C4-2B (cell line): Measurements from ENCODE around the gene FAXDC2.

ENCODE experiments used
- H3K27ac ChIP-seq: fragments of 450-650 bp; 2 replicates; pipeline ENCODE4 v1.5.1; 2017
- ZFX ChIP-seq: fragments of 450-650 bp; IDR thresholded peaks from 2 replicates; pipeline ENCODE4 v1.6.1; 2017
- TF ChIP-seq, protein P1 (sequence below): fragments of 450-650 bp; conservative IDR thresholded peaks from 2 replicates; pipeline ENCODE4 v1.5.1; 2017; ENCODE audit warnings: mild to moderate bottlenecking

FAXDC2 gene

DNA sequence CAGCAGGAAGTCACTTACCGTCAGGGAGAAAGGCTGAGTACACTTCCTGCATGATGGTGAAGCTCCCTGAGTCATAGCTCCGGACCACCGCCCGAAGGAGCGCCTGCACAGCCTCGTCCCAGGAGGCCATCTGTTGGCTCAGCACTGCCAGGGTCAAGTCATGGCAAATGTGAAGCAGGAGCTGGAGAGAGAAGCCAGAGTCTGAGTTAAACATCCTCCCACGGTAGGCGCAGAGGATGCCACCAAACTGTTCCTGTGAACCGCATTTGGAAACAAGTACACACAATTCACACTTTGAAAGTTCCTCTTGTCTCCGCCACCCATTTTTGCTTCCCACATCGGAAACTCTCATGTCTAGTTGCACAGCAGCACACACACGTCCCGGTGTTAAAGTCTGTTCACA, 42.0 kb upstream of the FAXDC2 start:
- no peak overlapping the region for H3K27ac ChIP-seq
- TF ChIP-seq, protein P1, sequence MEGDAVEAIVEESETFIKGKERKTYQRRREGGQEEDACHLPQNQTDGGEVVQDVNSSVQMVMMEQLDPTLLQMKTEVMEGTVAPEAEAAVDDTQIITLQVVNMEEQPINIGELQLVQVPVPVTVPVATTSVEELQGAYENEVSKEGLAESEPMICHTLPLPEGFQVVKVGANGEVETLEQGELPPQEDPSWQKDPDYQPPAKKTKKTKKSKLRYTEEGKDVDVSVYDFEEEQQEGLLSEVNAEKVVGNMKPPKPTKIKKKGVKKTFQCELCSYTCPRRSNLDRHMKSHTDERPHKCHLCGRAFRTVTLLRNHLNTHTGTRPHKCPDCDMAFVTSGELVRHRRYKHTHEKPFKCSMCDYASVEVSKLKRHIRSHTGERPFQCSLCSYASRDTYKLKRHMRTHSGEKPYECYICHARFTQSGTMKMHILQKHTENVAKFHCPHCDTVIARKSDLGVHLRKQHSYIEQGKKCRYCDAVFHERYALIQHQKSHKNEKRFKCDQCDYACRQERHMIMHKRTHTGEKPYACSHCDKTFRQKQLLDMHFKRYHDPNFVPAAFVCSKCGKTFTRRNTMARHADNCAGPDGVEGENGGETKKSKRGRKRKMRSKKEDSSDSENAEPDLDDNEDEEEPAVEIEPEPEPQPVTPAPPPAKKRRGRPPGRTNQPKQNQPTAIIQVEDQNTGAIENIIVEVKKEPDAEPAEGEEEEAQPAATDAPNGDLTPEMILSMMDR, result no peak
- no peak for TF ChIP-seq ZFX

DNA sequence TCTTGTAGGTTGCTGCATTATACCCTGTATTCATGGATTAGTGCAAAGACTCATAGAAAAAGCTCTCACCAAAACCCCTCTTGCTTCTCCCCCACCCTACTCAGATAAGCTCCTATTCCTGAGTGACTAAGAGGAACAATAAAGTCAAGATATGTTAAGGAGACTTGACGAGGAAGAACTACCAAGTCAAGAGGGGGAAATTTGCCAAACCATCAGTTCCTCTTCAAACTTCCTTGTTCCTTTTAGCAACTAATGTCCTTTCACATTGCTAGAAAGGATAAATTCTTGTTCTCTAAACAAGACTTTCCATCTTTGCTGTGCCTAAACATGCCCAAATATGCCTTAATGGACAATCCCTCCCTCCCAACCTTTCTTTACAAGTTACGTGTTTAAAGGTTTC, 35.0 kb upstream of the FAXDC2 start:
- TF ChIP-seq, protein P1, result no peak
- no peak for TF ChIP-seq ZFX
- H3K27ac ChIP-seq, result no peak overlapping the region

DNA sequence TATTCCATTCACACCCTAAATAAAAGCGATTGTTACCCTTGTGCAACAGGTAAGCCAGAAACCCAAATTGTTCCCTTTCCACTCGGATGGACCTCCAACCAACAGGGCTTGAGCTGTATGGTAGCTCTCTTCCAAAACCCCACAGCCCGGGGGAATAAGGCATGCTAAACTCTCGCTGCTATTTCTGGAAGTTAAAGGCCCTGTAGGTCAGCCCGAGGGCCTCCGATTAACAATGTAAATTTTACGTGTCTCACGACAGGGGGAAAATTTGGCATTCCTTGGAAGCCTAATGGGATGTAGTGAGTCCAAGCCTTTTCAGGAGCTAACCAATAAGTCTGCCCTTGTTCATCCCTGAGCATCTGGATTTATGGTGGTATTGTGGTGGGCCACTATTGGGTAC, 34.0 kb upstream of the FAXDC2 start:
- TF ChIP-seq ZFX, result no peak
- TF ChIP-seq, protein P1, result no peak
- no peak overlapping the region for H3K27ac ChIP-seq

DNA sequence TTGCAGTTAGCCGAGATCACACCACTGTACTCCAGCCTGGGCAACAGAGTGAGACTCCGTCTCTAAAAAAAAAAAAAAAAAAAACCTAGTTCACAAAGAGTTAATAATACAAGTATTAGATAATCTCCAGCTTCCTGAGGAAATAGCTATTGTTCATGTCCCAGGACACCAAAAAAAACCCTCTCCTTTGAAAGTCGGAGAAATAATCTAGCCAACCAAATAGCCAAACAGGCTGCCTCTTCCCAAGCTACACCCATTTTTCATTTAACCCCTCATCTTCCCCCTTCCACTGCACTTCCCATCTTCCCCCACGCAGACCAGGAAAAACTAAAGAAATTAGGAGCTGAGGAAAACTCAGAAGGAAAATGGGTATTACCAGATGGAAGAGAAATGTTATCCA, 31.6 kb upstream of the FAXDC2 start:
- TF ChIP-seq ZFX, result no peak
- TF ChIP-seq, protein P1, result no peak
- no peak overlapping the region for H3K27ac ChIP-seq

DNA sequence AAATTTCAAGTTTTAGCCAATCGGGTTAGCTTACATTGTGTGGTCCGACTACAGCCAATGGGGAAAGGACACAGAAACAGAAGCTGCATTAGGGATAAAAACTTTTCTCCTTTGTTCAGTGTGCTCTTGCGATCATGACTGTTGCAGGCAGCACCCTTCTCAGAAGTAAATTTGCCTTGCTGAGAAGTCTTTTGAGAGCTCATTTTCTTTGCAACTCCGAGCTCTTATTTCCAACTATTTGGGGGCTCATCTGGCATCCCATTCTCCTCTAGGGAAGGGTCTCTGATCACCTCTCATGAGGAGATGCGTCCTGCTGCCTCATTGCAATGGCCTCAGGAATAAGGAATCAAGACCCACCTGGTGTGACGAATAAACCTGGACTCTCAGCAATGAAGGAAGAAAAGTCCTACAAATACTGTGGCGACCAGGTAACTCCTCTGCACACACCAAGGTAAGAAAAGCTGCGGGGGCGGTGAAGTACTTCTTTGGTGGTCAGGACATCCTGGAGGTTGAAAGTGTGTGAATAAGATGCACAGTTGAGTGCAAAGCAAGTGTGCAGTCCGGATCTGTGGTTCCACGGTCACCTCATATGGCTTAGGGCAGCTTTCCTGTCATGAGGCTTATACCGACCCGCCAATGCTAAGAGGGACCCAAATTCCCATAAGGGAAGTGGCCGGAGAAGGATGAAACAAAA, 28.4 kb upstream of the FAXDC2 start:
- TF ChIP-seq, protein P1, result no peak
- TF ChIP-seq ZFX, result no peak
- H3K27ac ChIP-seq, result no peak overlapping the region

DNA sequence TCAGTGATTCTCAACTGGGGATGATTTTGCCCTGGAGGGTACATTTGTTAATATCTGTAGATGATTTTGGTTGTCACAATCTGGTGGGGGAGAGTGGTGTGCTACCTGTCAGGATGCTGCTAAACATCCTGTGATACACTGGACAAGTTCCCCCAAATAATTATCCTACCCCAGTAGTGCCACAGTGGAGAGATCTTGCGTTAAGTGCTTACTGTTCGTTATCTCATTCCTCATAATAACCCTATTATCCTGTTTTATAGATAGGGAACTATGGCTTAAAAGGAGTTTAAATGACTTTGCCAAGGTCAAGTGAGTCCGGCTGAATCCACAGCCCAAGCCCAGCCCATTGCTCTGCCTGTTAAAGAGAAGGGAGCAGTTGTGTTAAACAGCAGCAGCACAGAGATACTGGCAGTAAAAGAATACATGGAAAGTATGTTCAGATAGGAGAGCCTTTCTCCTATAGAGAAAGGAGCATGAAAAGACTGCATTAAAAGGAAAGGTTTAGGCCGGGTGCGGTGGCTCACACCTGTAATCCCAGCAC, 23.5 kb upstream of the FAXDC2 start:
- no peak overlapping the region for H3K27ac ChIP-seq
- no peak for TF ChIP-seq ZFX
- TF ChIP-seq, protein P1, result no peak

DNA sequence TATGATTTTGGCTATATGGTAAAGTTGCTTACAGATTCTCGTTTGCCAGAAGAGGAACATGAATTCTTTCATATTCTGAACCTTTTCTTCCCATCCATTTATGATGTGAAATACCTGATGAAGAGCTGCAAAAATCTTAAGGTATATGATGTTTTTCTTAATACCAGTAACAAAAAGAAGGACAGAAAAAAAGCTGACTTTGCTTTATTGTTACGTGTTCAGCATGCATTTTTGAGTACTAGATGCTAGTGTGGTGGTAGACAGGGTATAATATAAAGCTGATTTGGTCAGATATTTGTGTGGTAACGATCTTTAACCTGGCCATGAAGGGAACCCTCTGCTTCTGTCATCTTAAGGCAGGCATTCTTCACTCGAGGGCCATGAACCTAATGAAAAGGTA, 21.3 kb upstream of the FAXDC2 start:
- no peak overlapping the region for H3K27ac ChIP-seq
- no peak for TF ChIP-seq ZFX
- TF ChIP-seq, protein P1, result no peak
